SU-DHL-6 (cell line): ENCODE results near the gene DUS3L.

Experiments
- H2AFZ ChIP-seq: fragments of 200-600 bp; sonication (generic); 2 replicates; pipeline ENCODE4 v1.6.1; 2014; ENCODE audit warnings: low read depth, mild to moderate bottlenecking, moderate library complexity, mixed read lengths, antibody characterized with exemption, low read length; ENCODE audit not compliant: severe bottlenecking
- H3F3A ChIP-seq: fragments of 200-600 bp; shearing (Covaris generic); 2 replicates; pipeline ENCODE4 v1.6.0; 2016; ENCODE audit warnings: antibody characterized with exemption, mild to moderate bottlenecking; ENCODE audit not compliant: insufficient read depth
- H3K27ac ChIP-seq: fragments of 200-600 bp; sonication (generic); 2 replicates; pipeline ENCODE4 v1.5.1; 2016; ENCODE audit warnings: low read depth, mild to moderate bottlenecking, low read length, moderate library complexity, mixed read lengths
- H3K27me3 ChIP-seq: fragments of 200-600 bp; sonication (generic), shearing (Covaris generic); 2 replicates; pipeline ENCODE4 v1.6.0; 2014; ENCODE audit warnings: mild to moderate bottlenecking, low read length
- H3K36me3 ChIP-seq: fragments of 200-600 bp; sonication (generic); 2 replicates; pipeline ENCODE4 v1.6.1; 2014; ENCODE audit warnings: mild to moderate bottlenecking, low read length, mixed read lengths
- H3K4me2 ChIP-seq: fragments of 300-600, 200-600 bp; shearing (Covaris generic), sonication (generic); 2 replicates; pipeline ENCODE4 v1.6.0; 2014; ENCODE audit warnings: low read length, low read depth, mild to moderate bottlenecking; ENCODE audit not compliant: poor library complexity, severe bottlenecking
- H3K4me3 ChIP-seq: fragments of 200-600 bp; sonication (generic); 2 replicates; pipeline ENCODE4 v1.5.1; 2014; ENCODE audit warnings: antibody characterized with exemption, low read length, mild to moderate bottlenecking, mixed read lengths; ENCODE audit not compliant: insufficient read depth, poor library complexity, severe bottlenecking
- H3K79me2 ChIP-seq: fragments of 200-600 bp; sonication (generic); 2 replicates; pipeline ENCODE4 v1.6.1; 2014; ENCODE audit warnings: mild to moderate bottlenecking, low read length, moderate library complexity; ENCODE audit not compliant: insufficient read depth
- H3K9ac ChIP-seq: fragments of 200-600 bp; sonication (generic); 2 replicates; pipeline ENCODE4 v1.7.0; 2014; ENCODE audit warnings: mild to moderate bottlenecking, low read length
- H3K9me2 ChIP-seq: fragments of 200-600 bp; sonication (generic); replicated peaks from 2 replicates; pipeline ENCODE4 v1.6.1; 2014; ENCODE audit warnings: low read length; ENCODE audit not compliant: insufficient read depth
- H3K9me3 ChIP-seq: fragments of 200-600 bp; sonication (generic); 2 replicates; pipeline ENCODE4 v1.6.1; 2014; ENCODE audit warnings: low read length, mixed read lengths; ENCODE audit not compliant: insufficient read depth
- H4K20me1 ChIP-seq: fragments of 200-600 bp; sonication (generic); 2 replicates; pipeline ENCODE4 v1.6.1; 2014; ENCODE audit warnings: low read depth, mild to moderate bottlenecking, antibody characterized with exemption, low read length, moderate library complexity, mixed read lengths
- EZH2phosphoT487 ChIP-seq: fragments of 200-600 bp; sonication (generic), shearing (Covaris generic); conservative IDR thresholded peaks from 2 replicates; pipeline ENCODE4 v1.6.1; 2018; ENCODE audit warnings: mild to moderate bottlenecking, antibody characterized with exemption, low read length, moderate library complexity, mixed read lengths
- TF ChIP-seq, protein P1 (sequence below): fragments of 200-600 bp; sonication (generic); IDR thresholded peaks from one replicate; pipeline ENCODE4 v1.5.1; 2017; ENCODE audit warnings: antibody characterized with exemption, mild to moderate bottlenecking, low read length, moderate library complexity; ENCODE audit not compliant: insufficient read depth, poor library complexity, severe bottlenecking

DUS3L gene

DNA sequence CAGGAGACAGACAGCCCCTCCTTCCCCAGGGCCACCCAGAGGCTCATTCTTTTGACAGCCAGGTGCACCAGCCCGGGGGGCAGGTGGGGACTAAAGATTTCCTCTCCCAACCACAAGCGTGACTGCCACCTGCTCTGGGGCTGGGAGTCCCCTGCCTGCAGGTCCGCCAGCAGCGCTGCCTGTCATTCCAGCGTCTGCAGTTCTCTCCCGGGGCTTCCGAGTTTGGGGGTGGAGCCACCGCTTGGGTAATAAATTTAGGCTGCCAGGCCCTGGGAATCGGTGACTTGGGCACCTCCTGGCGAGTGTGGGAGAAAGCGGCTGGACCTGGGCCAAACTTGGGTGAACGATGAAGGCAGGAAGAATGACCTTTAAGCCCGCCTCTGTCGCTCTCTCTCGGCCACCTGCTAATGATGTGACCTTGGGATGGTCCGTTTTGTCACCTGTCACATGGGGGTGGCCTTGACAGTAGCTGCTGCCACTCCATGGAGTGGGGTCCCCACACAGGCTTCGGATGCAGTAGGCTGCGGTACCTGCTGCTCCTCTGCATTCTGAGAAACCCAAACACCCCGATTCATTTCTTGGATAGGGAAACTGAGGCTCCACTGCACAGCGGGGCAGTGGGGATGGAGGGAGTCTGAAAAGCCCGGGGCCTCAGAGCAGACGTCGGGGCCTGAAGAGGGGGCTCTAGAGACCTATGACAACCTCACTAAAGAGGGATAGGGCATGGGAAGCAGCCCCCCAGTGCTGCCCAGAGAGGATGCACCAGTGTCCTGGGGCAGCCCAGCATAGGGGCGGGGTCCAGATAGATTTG lies 35.8 kb upstream of the DUS3L start:
- Histone ChIP-seq H3K9ac (no peak overlapping the region), H3K9me3 (no peaks in the 10 kb centered on the region), H3K9me2 (no peaks in the 10 kb centered on the region), H3K4me3 (no peak overlapping the region), H3K4me2 (no peak overlapping the region), H2AFZ (no peak overlapping the region), H3K79me2 (no peaks in the 10 kb centered on the region), H3K27ac (no peak overlapping the region), H4K20me1 (no peaks in the 10 kb centered on the region), H3K27me3 (no peaks in the 10 kb centered on the region), H3F3A (no peaks in the 10 kb centered on the region), H3K36me3 (no peaks in the 10 kb centered on the region)
- TF ChIP-seq EZH2phosphoT487 = no peak
- TF ChIP-seq, protein P1, sequence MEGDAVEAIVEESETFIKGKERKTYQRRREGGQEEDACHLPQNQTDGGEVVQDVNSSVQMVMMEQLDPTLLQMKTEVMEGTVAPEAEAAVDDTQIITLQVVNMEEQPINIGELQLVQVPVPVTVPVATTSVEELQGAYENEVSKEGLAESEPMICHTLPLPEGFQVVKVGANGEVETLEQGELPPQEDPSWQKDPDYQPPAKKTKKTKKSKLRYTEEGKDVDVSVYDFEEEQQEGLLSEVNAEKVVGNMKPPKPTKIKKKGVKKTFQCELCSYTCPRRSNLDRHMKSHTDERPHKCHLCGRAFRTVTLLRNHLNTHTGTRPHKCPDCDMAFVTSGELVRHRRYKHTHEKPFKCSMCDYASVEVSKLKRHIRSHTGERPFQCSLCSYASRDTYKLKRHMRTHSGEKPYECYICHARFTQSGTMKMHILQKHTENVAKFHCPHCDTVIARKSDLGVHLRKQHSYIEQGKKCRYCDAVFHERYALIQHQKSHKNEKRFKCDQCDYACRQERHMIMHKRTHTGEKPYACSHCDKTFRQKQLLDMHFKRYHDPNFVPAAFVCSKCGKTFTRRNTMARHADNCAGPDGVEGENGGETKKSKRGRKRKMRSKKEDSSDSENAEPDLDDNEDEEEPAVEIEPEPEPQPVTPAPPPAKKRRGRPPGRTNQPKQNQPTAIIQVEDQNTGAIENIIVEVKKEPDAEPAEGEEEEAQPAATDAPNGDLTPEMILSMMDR = no peak

DNA sequence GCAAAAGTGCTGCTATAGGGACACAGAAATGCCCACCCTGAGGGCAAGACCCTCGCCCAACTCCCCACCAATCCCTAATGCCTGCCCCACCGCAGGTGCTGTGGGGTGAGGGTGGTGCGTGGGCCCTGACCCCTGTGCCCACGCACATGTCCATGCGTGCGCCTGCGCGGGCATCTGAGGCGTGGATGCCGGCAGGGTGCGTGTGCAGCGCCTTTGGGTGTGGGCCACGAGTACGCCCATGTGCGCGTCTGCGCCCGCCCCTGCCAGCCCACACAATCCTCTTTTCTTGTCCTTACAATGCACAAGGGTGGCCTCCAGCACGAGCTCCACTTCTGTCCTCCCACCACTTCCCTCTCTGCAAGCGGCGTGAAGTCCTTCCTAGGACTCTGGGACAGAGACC lies 34.2 kb upstream of the DUS3L start:
- H3K9me3 ChIP-seq = no peaks in the 10 kb centered on the region
- no peaks in the 10 kb centered on the region for H4K20me1 ChIP-seq
- H3K27ac ChIP-seq = no peak overlapping the region
- H2AFZ ChIP-seq = no peak overlapping the region
- no peaks in the 10 kb centered on the region for H3F3A ChIP-seq
- no peak overlapping the region for H3K4me2 ChIP-seq
- TF ChIP-seq, protein P1 = no peak
- no peak for TF ChIP-seq EZH2phosphoT487
- H3K4me3 ChIP-seq = no peak overlapping the region
- H3K36me3 ChIP-seq = no peaks in the 10 kb centered on the region
- H3K9me2 ChIP-seq = no peaks in the 10 kb centered on the region
- H3K27me3 ChIP-seq = no peaks in the 10 kb centered on the region
- no peaks in the 10 kb centered on the region for H3K79me2 ChIP-seq
- H3K9ac ChIP-seq = no peak overlapping the region

DNA sequence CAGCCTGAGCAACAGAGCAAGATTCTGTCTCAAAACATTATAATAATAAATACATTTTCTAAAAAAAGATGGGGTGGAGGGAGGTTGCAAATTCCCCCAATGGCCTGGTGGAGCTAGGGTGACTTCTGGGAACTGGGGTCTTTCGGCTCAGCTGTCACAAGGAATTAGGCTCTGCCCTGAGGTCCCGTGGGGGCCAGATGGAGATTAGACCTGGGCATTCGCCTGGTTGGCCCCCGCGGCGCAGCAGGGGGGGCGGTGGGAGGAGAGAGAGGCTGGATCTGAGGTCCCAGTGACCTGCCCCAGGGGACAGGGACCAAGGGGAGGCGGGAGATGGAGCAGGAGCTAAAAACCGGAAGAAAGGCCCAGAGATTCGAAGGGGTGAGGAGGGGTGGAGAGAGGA lies 33.8 kb upstream of the DUS3L start:
- Histone ChIP-seq H3K27ac (no peak overlapping the region), H3K4me3 (no peak overlapping the region), H4K20me1 (no peaks in the 10 kb centered on the region), H3K36me3 (no peaks in the 10 kb centered on the region), H3K79me2 (no peaks in the 10 kb centered on the region), H3K27me3 (no peaks in the 10 kb centered on the region), H3K9ac (no peak overlapping the region), H2AFZ (no peak overlapping the region), H3K9me2 (no peaks in the 10 kb centered on the region), H3K4me2 (no peak overlapping the region), H3K9me3 (no peaks in the 10 kb centered on the region), H3F3A (no peaks in the 10 kb centered on the region)
- TF ChIP-seq, protein P1 = no peak
- TF ChIP-seq EZH2phosphoT487 = no peak
